ENCODE data around the gene TSPAN9.

TSPAN9 gene

GRCh38 chr12:3154006-3154405, 76.8 kb downstream of the TSPAN9 start:
- Histone ChIP-seq H3K9me3 (ENCODE audit: control insufficient read depth in 5 of 5, low read length in 5 of 5) (no peaks in the 10 kb centered on the region), H3K27me3 (ENCODE audit: control insufficient read depth in 5 of 5, insufficient read depth in 4 of 5, low read length in 5 of 5) (no peaks in the 10 kb centered on the region), H3K27ac (ENCODE audit: low read depth, low read length) (no peak overlapping the region), H3K9ac (ENCODE audit: low read length in 5 of 5) (no peak overlapping the region), H3K4me1 (ENCODE audit: control insufficient read depth in 5 of 5, insufficient read depth in 5 of 5, low read length in 5 of 5) (peaks cover 20 to 70% (median 38%) of the 10 kb centered on the region in 5 donors), H3K36me3 (ENCODE audit: control insufficient read depth in 5 of 5, insufficient read depth in 5 of 5, low read length in 5 of 5) (no peaks in the 10 kb centered on the region), H3K4me3 (ENCODE audit: low read depth in 1 of 5, low read length in 5 of 5) (no peak overlapping the region)

GRCh38 chr12:3155702-3156370, 78.7 kb downstream of the TSPAN9 start:
- H3K27me3 ChIP-seq (ENCODE audit: control insufficient read depth in 5 of 5, insufficient read depth in 4 of 5, low read length in 5 of 5): no peaks in the 10 kb centered on the region

DNA sequence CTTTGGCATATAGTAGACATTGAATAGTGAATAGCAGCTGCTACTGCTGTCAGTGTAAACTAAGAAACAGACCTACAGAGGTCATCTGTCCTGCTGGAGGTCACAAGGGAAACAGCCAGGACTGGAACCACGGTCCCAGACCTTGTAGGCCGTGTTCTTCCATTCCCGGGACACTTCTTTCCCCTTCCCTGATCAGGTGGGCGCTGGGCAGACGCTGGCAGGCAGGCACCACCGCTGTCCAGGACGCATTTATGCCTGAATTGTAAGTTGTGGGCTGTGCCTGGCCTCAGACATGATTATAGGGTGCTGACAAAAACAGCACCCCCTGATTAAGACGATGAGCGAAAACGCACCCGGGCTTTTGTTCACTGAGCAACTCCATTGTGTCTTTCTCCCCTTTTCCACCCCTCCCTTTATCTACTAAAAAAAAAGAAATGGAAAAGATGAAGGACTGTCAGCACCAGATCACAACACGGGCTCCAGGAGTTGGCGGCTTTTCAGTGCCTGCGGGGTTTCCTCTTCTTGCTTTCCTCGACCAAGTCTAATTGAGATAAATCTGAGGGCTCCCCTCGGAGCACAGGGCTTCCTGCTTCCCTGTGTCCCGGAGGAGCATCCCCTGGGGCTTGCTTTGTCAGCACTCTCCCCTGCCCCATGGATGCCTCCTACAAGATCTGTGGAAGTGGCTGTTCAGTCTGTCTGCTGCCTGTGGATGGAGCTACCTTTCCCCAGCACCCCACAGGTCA, 80.6 kb downstream of the TSPAN9 start:
- no peak overlapping the region for H3K27ac ChIP-seq (ENCODE audit: low read depth, low read length)
- H3K27me3 ChIP-seq (ENCODE audit: control insufficient read depth in 5 of 5, insufficient read depth in 4 of 5, low read length in 5 of 5): no peaks in the 10 kb centered on the region
- H3K9me3 ChIP-seq (ENCODE audit: control insufficient read depth in 5 of 5, low read length in 5 of 5): no peaks in the 10 kb centered on the region
- H3K9ac ChIP-seq (ENCODE audit: low read length in 5 of 5): no peak overlapping the region
- H3K4me1 ChIP-seq (ENCODE audit: control insufficient read depth in 5 of 5, insufficient read depth in 5 of 5, low read length in 5 of 5): peaks cover 0 to 45% (median 11%) of the 10 kb centered on the region in 5 donors
- no peak overlapping the region for H3K4me3 ChIP-seq (ENCODE audit: low read depth in 1 of 5, low read length in 5 of 5)
- H3K36me3 ChIP-seq (ENCODE audit: control insufficient read depth in 5 of 5, insufficient read depth in 5 of 5, low read length in 5 of 5): no peaks in the 10 kb centered on the region

More at GRCh38 chr12:3155702-3156370, 78.7 kb downstream of the TSPAN9 start:
- H3K36me3 ChIP-seq (ENCODE audit: control insufficient read depth in 5 of 5, insufficient read depth in 5 of 5, low read length in 5 of 5): no peaks in the 10 kb centered on the region
- no peaks in the 10 kb centered on the region for H3K9me3 ChIP-seq (ENCODE audit: control insufficient read depth in 5 of 5, low read length in 5 of 5)
- H3K9ac ChIP-seq (ENCODE audit: low read length in 5 of 5): no peak overlapping the region
- H3K4me3 ChIP-seq (ENCODE audit: low read depth in 1 of 5, low read length in 5 of 5): no peak overlapping the region
- H3K27ac ChIP-seq (ENCODE audit: low read depth, low read length): no peak overlapping the region
- H3K4me1 ChIP-seq (ENCODE audit: control insufficient read depth in 5 of 5, insufficient read depth in 5 of 5, low read length in 5 of 5): peaks cover 9 to 52% (median 28%) of the 10 kb centered on the region in 5 donors

GRCh38 chr12:3158851-3159465, 81.8 kb downstream of the TSPAN9 start:
- H3K27me3 ChIP-seq (ENCODE audit: control insufficient read depth in 5 of 5, insufficient read depth in 4 of 5, low read length in 5 of 5): no peaks in the 10 kb centered on the region
- no peak overlapping the region for H3K9ac ChIP-seq (ENCODE audit: low read length in 5 of 5)
- H3K36me3 ChIP-seq (ENCODE audit: control insufficient read depth in 5 of 5, insufficient read depth in 5 of 5, low read length in 5 of 5): no peaks in the 10 kb centered on the region
- H3K4me1 ChIP-seq (ENCODE audit: control insufficient read depth in 5 of 5, insufficient read depth in 5 of 5, low read length in 5 of 5): peaks cover 0 to 46% (median 11%) of the 10 kb centered on the region in 5 donors
- H3K27ac ChIP-seq (ENCODE audit: low read depth, low read length): no peak overlapping the region
- no peaks in the 10 kb centered on the region for H3K9me3 ChIP-seq (ENCODE audit: control insufficient read depth in 5 of 5, low read length in 5 of 5)
- H3K4me3 ChIP-seq (ENCODE audit: low read depth in 1 of 5, low read length in 5 of 5): no peak overlapping the region

GRCh38 chr12:3160081-3160480, 82.9 kb downstream of the TSPAN9 start:
- Histone ChIP-seq H3K9me3 (ENCODE audit: control insufficient read depth in 5 of 5, low read length in 5 of 5) (no peaks in the 10 kb centered on the region), H3K4me3 (ENCODE audit: low read depth in 1 of 5, low read length in 5 of 5) (no peak overlapping the region), H3K27me3 (ENCODE audit: control insufficient read depth in 5 of 5, insufficient read depth in 4 of 5, low read length in 5 of 5) (no peaks in the 10 kb centered on the region), H3K4me1 (ENCODE audit: control insufficient read depth in 5 of 5, insufficient read depth in 5 of 5, low read length in 5 of 5) (peaks cover 0 to 46% (median 14%) of the 10 kb centered on the region in 5 donors), H3K36me3 (ENCODE audit: control insufficient read depth in 5 of 5, insufficient read depth in 5 of 5, low read length in 5 of 5) (peaks cover 0 to 3% (median 0%) of the 10 kb centered on the region in 5 donors), H3K27ac (ENCODE audit: low read depth, low read length) (no peak overlapping the region), H3K9ac (ENCODE audit: low read length in 5 of 5) (no peak overlapping the region)

- Histone ChIP-seq H3K27me3 (ENCODE audit: control insufficient read depth in 5 of 5, insufficient read depth in 4 of 5, low read length in 5 of 5) (no peaks in the 10 kb centered on the region), H3K4me3 (ENCODE audit: low read depth in 1 of 5, low read length in 5 of 5) (no peak overlapping the region), H3K9me3 (ENCODE audit: control insufficient read depth in 5 of 5, low read length in 5 of 5) (no peaks in the 10 kb centered on the region), H3K27ac (ENCODE audit: low read depth, low read length) (no peak overlapping the region), H3K4me1 (ENCODE audit: control insufficient read depth in 5 of 5, insufficient read depth in 5 of 5, low read length in 5 of 5) (peaks cover 0 to 36% (median 14%) of the 10 kb centered on the region in 5 donors), H3K36me3 (ENCODE audit: control insufficient read depth in 5 of 5, insufficient read depth in 5 of 5, low read length in 5 of 5) (peaks cover 0 to 3% (median 0%) of the 10 kb centered on the region in 5 donors), H3K9ac (ENCODE audit: low read length in 5 of 5) (no peak overlapping the region)
Observed at GRCh38 chr12:3161861-3162260, 84.7 kb downstream of the TSPAN9 start.

DNA sequence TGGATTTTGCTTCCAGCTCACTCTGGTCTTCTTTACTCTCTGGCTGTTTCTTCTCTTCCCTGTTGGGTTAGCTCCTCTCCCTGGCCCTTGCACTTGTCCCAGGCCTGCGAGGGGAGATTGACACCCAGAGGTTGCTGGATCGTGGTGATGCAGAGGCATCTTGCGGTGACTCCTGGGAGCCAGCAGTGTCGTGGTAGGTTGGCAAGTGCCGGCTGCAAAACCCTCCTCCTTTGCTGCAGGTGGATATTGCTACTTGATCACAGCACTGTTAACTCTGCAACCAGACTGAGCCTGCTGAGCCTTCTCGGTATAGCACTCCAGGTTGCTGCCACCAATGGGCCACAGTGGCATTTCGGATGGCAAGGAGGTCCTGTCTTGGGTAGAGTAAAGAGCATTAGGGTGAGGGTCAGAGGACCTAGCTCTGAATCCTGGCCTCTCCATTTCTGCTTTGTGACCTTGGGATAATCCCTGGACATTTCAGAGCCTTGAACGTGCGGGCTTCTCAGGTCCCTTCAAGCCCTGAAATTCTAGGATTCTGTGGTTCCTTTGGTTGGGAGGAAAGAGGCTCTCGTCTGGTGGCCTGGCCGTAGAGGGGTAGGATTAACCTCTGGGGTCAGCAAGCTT, 87.4 kb downstream of the TSPAN9 start:
- peaks cover 0 to 3% (median 0%) of the 10 kb centered on the region in 5 donors for H3K36me3 ChIP-seq (ENCODE audit: control insufficient read depth in 5 of 5, insufficient read depth in 5 of 5, low read length in 5 of 5)
- H3K4me3 ChIP-seq (ENCODE audit: low read depth in 1 of 5, low read length in 5 of 5): no peak overlapping the region
- H3K9ac ChIP-seq (ENCODE audit: low read length in 5 of 5): no peak overlapping the region
- H3K9me3 ChIP-seq (ENCODE audit: control insufficient read depth in 5 of 5, low read length in 5 of 5): no peaks in the 10 kb centered on the region
- H3K27ac ChIP-seq (ENCODE audit: low read depth, low read length): no peak overlapping the region
- H3K4me1 ChIP-seq (ENCODE audit: control insufficient read depth in 5 of 5, insufficient read depth in 5 of 5, low read length in 5 of 5): peaks cover 0 to 42% (median 17%) of the 10 kb centered on the region in 5 donors
- H3K27me3 ChIP-seq (ENCODE audit: control insufficient read depth in 5 of 5, insufficient read depth in 4 of 5, low read length in 5 of 5): no peaks in the 10 kb centered on the region

DNA sequence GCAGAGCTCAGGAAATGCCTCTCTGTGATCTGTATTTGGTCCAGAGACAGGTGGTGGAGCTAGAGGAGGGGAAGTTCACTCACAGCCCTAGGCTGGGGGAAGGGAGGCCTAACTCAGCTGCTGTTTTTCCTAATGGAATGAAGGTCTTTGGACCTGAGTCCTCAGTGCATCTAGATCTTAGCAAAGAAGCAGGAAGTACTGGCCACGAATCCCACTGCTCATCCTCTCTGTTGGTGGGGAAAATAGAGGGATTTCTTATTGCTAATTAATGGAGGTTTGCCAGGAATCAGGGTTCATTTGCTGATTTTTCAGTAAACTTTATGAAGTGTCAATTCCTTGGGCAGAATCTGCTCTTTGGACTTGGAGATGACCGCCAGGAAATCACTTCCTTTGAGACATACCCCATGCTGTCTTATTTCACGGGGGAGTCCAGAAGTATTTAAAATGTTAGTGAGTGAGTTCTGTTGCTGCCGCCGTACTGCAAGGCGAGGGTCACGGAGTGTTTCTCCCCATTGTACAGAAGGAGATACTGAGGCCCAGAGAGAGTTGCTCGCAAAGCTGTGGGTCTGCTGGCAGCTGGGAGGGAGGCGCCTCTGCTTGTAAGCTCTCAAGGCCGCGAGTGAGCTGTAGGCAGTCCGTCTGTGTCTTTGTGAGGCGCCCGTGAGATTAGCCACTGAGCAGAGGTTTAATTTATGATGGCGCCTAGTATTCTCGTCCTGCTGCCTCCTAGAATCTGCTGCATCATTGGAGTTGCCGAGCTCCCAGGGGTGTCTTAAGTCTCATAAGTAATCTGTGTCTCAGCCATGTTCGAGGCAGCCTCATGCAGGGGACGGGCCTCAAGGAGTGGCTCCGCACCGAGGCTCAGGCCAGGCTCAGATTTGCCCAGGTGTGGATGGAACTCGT, 88.2 kb downstream of the TSPAN9 start:
- no peaks in the 10 kb centered on the region for H3K27me3 ChIP-seq (ENCODE audit: control insufficient read depth in 5 of 5, insufficient read depth in 4 of 5, low read length in 5 of 5)
- peaks cover 0 to 3% (median 0%) of the 10 kb centered on the region in 5 donors for H3K36me3 ChIP-seq (ENCODE audit: control insufficient read depth in 5 of 5, insufficient read depth in 5 of 5, low read length in 5 of 5)
- no peak overlapping the region for H3K27ac ChIP-seq (ENCODE audit: low read depth, low read length)
- no peak overlapping the region for H3K4me3 ChIP-seq (ENCODE audit: low read depth in 1 of 5, low read length in 5 of 5)
- no peak overlapping the region for H3K9ac ChIP-seq (ENCODE audit: low read length in 5 of 5)
- H3K9me3 ChIP-seq (ENCODE audit: control insufficient read depth in 5 of 5, low read length in 5 of 5): no peaks in the 10 kb centered on the region
- peaks cover 0 to 42% (median 12%) of the 10 kb centered on the region in 5 donors for H3K4me1 ChIP-seq (ENCODE audit: control insufficient read depth in 5 of 5, insufficient read depth in 5 of 5, low read length in 5 of 5)

GRCh38 chr12:3167636-3168035, 90.5 kb downstream of the TSPAN9 start:
- no peak overlapping the region for H3K27ac ChIP-seq (ENCODE audit: low read depth, low read length)
- no peaks in the 10 kb centered on the region for H3K9me3 ChIP-seq (ENCODE audit: control insufficient read depth in 5 of 5, low read length in 5 of 5)
- peaks cover 0 to 30% (median 12%) of the 10 kb centered on the region in 5 donors for H3K4me1 ChIP-seq (ENCODE audit: control insufficient read depth in 5 of 5, insufficient read depth in 5 of 5, low read length in 5 of 5)
- no peak overlapping the region for H3K4me3 ChIP-seq (ENCODE audit: low read depth in 1 of 5, low read length in 5 of 5)
- H3K27me3 ChIP-seq (ENCODE audit: control insufficient read depth in 5 of 5, insufficient read depth in 4 of 5, low read length in 5 of 5): no peaks in the 10 kb centered on the region
- no peak overlapping the region for H3K9ac ChIP-seq (ENCODE audit: low read length in 5 of 5)
- H3K36me3 ChIP-seq (ENCODE audit: control insufficient read depth in 5 of 5, insufficient read depth in 5 of 5, low read length in 5 of 5): peaks cover 0 to 5% (median 0%) of the 10 kb centered on the region in 5 donors
